Keratinocyte (primary cell): ENCODE results near the gene KSR1. TPM values are rescaled to one million over a fixed set of nuclear protein-coding genes. Genes with fewer than 3 reads are reported as not detected.

ENCODE experiments used
- DNase-seq: peaks from one replicate; pipeline ENCODE4 v3.0.0-alpha.2; 2011; ENCODE audit warnings: low read depth, missing footprints, low spot score
- FAIRE-seq: peaks from 2 replicates; lab custom pipeline; 2011; peaks lifted over from hg19 to GRCh38; lab: Jason Lieb, UNC
- H2AFZ ChIP-seq: 2 replicates; pipeline ENCODE4 v1.6.0; 2012; ENCODE audit warnings: low read length, control low read depth, inconsistent platforms; ENCODE audit not compliant: control insufficient read depth
- H3K27ac ChIP-seq: 2 replicates; pipeline ENCODE4 v1.5.1; 2011; ENCODE audit warnings: low read length; ENCODE audit not compliant: control insufficient read depth, insufficient read depth
- H3K27me3 ChIP-seq: 3 replicates; pipeline ENCODE4 v1.6.0; 2011; ENCODE audit warnings: low read length; ENCODE audit not compliant: control insufficient read depth, insufficient read depth; ENCODE audit errors: extremely low read depth
- H3K36me3 ChIP-seq, 2 experiments: 2 replicates in 1 of 2; 3 replicates in 1 of 2; pipeline ENCODE4 v1.5.1; 2011; ENCODE audit warnings: low read length in 2 of 2, mild to moderate bottlenecking in 1 of 2; ENCODE audit not compliant: control insufficient read depth in 2 of 2, insufficient read depth in 2 of 2; ENCODE audit errors: extremely low read depth in 1 of 2
- H3K4me1 ChIP-seq: 3 replicates; pipeline ENCODE4 v1.5.1; 2011; ENCODE audit warnings: low read length; ENCODE audit not compliant: control insufficient read depth, insufficient read depth; ENCODE audit errors: extremely low read depth
- H3K4me2 ChIP-seq: 3 replicates; pipeline ENCODE4 v1.6.0; 2011; ENCODE audit warnings: low read depth, low read length; ENCODE audit not compliant: control insufficient read depth, insufficient read depth; ENCODE audit errors: extremely low read depth
- H3K4me3 ChIP-seq, 3 experiments: fragments of 200-600 bp in 1 of 3; sonication (generic) in 1 of 3; 2 replicates in 2 of 3; 3 replicates in 1 of 3; pipeline ENCODE4 v1.5.1; 2011 to 2016; ENCODE audit warnings: low read length in 3 of 3, mild to moderate bottlenecking in 3 of 3, control low read depth in 2 of 3, inconsistent platforms in 1 of 3, low read depth in 1 of 3, mixed read lengths in 1 of 3, mixed run types in 1 of 3, moderate library complexity in 1 of 3; ENCODE audit not compliant: control insufficient read depth in 2 of 3, insufficient read depth in 2 of 3; ENCODE audit errors: extremely low read depth in 1 of 3
- H3K79me2 ChIP-seq: 2 replicates; pipeline ENCODE4 v1.6.0; 2012; ENCODE audit warnings: low read length; ENCODE audit not compliant: control insufficient read depth, insufficient read depth
- H3K9ac ChIP-seq: 3 replicates; pipeline ENCODE4 v1.6.0; 2011; ENCODE audit warnings: low read length; ENCODE audit not compliant: control insufficient read depth, insufficient read depth; ENCODE audit errors: extremely low read depth
- H3K9me1 ChIP-seq: 3 replicates; pipeline ENCODE4 v1.6.0; 2011; ENCODE audit warnings: low read length; ENCODE audit not compliant: control insufficient read depth, insufficient read depth; ENCODE audit errors: extremely low read depth
- H3K9me3 ChIP-seq: 2 replicates; pipeline ENCODE4 v1.5.1; 2012; ENCODE audit warnings: low read depth, low read length; ENCODE audit not compliant: control insufficient read depth
- H4K20me1 ChIP-seq: 3 replicates; pipeline ENCODE4 v1.6.0; 2011; ENCODE audit warnings: low read length; ENCODE audit not compliant: control insufficient read depth, insufficient read depth; ENCODE audit errors: extremely low read depth
- EZH2 ChIP-seq: IDR thresholded peaks from one replicate; pipeline ENCODE4 v1.6.1; 2012; ENCODE audit warnings: inconsistent platforms, mild to moderate bottlenecking, low read length, moderate library complexity
- dilution Hi-C: fragments of 300-500 bp; cut with MboI; formaldehyde crosslinking; loops from one replicate; pipeline ENCODE4 v1.7.0; 2020; ENCODE audit warnings: low sequenced_read_pairs; ENCODE audit not compliant: extremely low pct_ligation_motif_present
- polyA plus RNA-seq, 5 experiments: library from polyadenylated mRNA; depleted of rRNA in 3 of 5; stranded (reverse) in 3 of 5; stranded (forward) in 1 of 5; unstranded in 1 of 5; fragments of >200 nt; gene quantifications; 1 replicate in 1 of 5; 2 replicates in 3 of 5; 3 replicates in 1 of 5; pipeline versions ENCODE4 v1.2.1 to v1.2.3, GENCODE V29; 2011 to 2012; ENCODE audit warnings: missing spikeins in 2 of 5, low read depth in 1 of 5, low replicate concordance in 1 of 5
- TF ChIP-seq, protein P1 (sequence below), 3 experiments: IDR thresholded peaks in 1 of 3; conservative IDR thresholded peaks in 1 of 3; optimal IDR thresholded peaks in 1 of 3; 2 replicates in 2 of 3; 3 replicates in 1 of 3; pipeline versions ENCODE3 to v1.5.1; 2011; ENCODE audit warnings: low read length in 3 of 3, mild to moderate bottlenecking in 3 of 3, moderate library complexity in 2 of 3, control low read depth in 1 of 3, inconsistent platforms in 1 of 3; ENCODE audit not compliant: insufficient read depth in 2 of 3; ENCODE audit errors: extremely low read depth in 1 of 3

KSR1 gene
- polyA plus RNA-seq, 1 donor (not counting 4 experiments of a cell fraction or from before 2014, with no cell fraction given) = 1.3 TPM

- Histone ChIP-seq H3K27me3 (no peaks in the 10 kb centered on the region), H4K20me1 (no peaks in the 10 kb centered on the region), H3K9ac (no peak overlapping the region), H3K4me3 (no peak overlapping the region), H3K9me3 (no peaks in the 10 kb centered on the region), H3K79me2 (no peaks in the 10 kb centered on the region), H2AFZ (no peak overlapping the region), H3K4me1 (no peaks in the 10 kb centered on the region), H3K27ac (no peak overlapping the region), H3K36me3 (no peaks in the 10 kb centered on the region), H3K4me2 (no peak overlapping the region), H3K9me1 (no peaks in the 10 kb centered on the region)
- dilution Hi-C loops = no loop called here
- DNase-seq = no peak
- TF ChIP-seq EZH2 = no peak
- TF ChIP-seq, protein P1, sequence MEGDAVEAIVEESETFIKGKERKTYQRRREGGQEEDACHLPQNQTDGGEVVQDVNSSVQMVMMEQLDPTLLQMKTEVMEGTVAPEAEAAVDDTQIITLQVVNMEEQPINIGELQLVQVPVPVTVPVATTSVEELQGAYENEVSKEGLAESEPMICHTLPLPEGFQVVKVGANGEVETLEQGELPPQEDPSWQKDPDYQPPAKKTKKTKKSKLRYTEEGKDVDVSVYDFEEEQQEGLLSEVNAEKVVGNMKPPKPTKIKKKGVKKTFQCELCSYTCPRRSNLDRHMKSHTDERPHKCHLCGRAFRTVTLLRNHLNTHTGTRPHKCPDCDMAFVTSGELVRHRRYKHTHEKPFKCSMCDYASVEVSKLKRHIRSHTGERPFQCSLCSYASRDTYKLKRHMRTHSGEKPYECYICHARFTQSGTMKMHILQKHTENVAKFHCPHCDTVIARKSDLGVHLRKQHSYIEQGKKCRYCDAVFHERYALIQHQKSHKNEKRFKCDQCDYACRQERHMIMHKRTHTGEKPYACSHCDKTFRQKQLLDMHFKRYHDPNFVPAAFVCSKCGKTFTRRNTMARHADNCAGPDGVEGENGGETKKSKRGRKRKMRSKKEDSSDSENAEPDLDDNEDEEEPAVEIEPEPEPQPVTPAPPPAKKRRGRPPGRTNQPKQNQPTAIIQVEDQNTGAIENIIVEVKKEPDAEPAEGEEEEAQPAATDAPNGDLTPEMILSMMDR (optimal IDR thresholded peaks at IDR 0.05 in 1 of 3, IDR thresholded peaks at IDR 0.05 in 1 of 3, conservative IDR thresholded peaks at IDR 0.05 in 1 of 3; ENCODE audit: extremely low read depth in 1 of 3, insufficient read depth in 2 of 3, low read length in 3 of 3) = no peak
- no peak for FAIRE-seq
Observed at GRCh38 chr17:27669850-27670249, 213.6 kb downstream of the KSR1 start.

DNA sequence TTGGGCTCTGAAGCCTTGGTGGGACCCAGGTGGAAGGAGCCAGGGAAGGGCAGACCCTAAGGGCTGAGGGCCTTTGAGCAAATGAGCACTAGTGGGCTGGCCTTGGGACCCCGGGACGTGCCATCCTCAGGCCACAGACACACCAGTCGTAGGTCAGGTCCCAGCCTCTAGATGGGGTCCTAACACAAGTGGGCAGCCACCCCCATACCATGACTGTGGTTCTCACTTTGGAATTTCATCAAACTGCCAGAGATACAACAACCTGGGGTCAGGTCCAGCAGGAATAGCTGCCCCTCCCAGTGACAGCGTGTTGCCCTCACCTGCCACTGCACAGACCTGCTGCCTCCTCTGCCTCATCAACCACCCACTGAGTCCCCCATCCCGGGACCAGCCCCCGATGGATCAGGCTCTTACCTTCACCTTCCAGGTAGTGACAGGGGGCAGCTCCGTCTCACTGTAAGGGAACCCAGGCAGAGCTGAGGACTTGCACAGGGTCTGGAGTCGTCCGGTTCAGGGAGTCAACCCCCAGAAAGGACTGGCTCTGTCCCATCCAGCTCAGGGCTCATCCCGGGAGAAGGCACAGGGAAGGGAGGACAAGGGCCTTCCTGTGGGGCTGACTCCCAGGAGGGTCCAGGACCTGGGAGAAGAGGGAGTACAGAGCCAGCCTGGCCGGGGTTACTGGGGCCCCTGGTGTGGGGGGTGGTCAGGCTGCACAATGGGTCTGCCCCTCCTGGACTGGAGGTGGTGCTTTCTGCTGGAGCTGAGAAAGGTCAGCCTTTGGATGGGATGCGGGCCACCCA lies 214.7 kb downstream of the KSR1 start:
- no peaks in the 10 kb centered on the region for H3K9me1 ChIP-seq
- H3K27me3 ChIP-seq = no peaks in the 10 kb centered on the region
- TF ChIP-seq, protein P1 (optimal IDR thresholded peaks at IDR 0.05 in 1 of 3, IDR thresholded peaks at IDR 0.05 in 1 of 3, conservative IDR thresholded peaks at IDR 0.05 in 1 of 3; ENCODE audit: extremely low read depth in 1 of 3, insufficient read depth in 2 of 3, low read length in 3 of 3) = no peak
- TF ChIP-seq EZH2 = no peak
- DNase-seq = no peak
- H2AFZ ChIP-seq = no peak overlapping the region
- H4K20me1 ChIP-seq = no peaks in the 10 kb centered on the region
- no peaks in the 10 kb centered on the region for H3K36me3 ChIP-seq
- H3K27ac ChIP-seq = no peak overlapping the region
- no peaks in the 10 kb centered on the region for H3K4me1 ChIP-seq
- H3K9me3 ChIP-seq = no peaks in the 10 kb centered on the region
- H3K4me2 ChIP-seq = no peak overlapping the region
- no peak overlapping the region for H3K4me3 ChIP-seq
- no peak overlapping the region for H3K9ac ChIP-seq
- no peak for FAIRE-seq
- H3K79me2 ChIP-seq = no peaks in the 10 kb centered on the region
- dilution Hi-C loops = no loop called here
